NCI-H2107 (cell line): ENCODE data around the gene FSCN2.
A peak's percentile ranks its signal among the peaks of the same experiment; 100 is the strongest.

Experiments used
- DNase-seq: peaks from one replicate; lab custom pipeline; 2025; lab: John Stamatoyannopoulos, UW

Gene FSCN2

DNA sequence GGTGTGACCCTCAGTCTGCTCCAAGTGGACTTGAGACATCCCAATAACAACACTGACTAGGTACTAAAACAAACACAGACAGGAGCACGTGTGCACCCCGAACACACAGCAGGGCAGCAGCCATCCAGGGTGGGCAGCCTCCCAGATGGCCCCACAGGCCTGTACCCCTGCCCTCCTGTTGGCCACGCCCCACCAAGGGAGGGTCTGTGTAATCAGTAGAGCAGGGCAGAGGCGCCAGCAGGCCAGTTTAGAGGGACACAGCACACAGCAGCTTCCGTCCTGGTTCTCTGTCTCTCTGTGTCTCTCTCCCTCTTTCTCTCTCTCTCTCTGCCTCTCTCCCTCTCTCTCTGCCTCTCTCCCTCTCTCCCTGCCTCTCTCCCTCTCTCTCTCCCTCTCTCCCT, 37.0 kb upstream of the FSCN2 start:
- DNase-seq = no peak

- DNase-seq = no peak
Observed at GRCh38 chr17:81491761-81492160, 36.4 kb upstream of the FSCN2 start.

- DNase-seq = no peak
Observed at GRCh38 chr17:81492202-81492601, 36.0 kb upstream of the FSCN2 start.

- DNase-seq = no peak
Observed at GRCh38 chr17:81492706-81493105, 35.5 kb upstream of the FSCN2 start.

- no peak for DNase-seq
Observed at GRCh38 chr17:81493198-81494038, 34.8 kb upstream of the FSCN2 start.

- DNase-seq = no peak
Observed at GRCh38 chr17:81494626-81495377, 33.4 kb upstream of the FSCN2 start.

DNA sequence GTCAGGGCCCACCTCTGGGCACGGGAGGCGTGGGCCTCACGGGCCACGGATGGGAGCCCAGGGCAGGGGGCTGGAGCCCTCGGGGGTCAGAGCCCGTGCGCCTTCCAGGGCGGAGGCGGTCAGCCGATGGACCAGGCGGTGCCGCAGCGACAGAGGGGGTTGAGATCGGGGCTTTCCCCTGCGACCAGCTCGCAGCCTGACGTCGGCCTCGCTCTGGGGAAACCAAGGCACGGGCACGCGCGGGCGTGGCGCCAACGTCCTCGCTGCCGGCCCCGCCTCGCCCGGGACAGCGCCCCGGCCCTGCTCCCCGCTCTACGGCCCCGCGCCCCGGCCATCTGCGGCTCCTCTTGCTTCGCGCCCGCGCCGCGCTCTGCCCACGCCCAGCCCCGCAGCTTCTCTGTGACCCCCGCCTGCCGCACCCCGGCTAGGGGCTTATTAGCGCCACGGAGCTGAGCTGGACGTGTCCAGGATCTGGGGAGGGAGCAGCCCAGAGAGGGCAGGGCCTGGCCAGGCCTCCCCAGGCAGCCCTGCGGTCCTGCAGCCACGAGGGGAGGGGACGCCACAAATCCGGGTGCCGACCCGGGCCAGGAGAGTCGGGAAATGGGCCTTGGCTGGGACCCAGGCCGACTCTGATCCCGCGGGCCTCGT, 29.1 kb upstream of the FSCN2 start:
- DNase-seq = no peak

DNA sequence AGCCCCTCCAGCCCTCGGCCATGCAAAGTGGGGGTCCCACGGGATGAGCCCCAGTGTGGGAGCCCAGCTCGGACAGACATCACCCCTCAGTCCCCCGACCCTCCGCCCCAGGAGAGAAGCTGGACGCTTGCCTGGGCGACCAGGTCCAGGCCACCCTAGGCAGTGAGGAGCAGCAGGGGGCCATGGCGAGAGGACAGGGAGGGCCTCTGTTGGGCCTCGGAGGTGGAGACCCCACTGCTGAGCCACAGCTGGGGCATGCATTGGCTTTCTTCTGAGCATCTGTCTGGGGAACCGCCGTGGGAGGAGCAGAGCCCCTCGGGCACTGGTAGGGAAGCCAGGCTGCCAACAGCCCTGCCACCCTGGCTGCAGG, 28.6 kb upstream of the FSCN2 start:
- no peak for DNase-seq

DNA sequence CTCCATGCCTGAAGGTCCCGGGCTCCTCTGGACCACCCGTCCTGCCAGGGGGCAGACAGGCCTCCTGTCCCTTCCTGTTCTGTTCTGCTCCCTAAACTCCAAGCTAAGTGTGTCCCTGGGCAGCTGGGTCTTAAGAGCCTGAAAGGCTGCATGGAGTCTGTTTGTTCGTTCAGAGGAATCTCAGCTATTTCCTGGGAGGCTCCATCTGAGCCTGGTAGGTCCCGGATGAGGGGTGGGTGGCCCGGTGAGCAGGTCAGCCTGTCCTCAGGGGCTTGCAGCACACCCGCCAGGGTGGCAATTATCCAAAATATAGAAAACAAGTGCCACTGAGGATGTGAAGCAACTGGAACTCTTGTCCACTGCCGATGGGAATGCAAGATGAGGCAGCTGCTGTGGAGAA, 28.1 kb upstream of the FSCN2 start:
- DNase-seq = no peak

DNA sequence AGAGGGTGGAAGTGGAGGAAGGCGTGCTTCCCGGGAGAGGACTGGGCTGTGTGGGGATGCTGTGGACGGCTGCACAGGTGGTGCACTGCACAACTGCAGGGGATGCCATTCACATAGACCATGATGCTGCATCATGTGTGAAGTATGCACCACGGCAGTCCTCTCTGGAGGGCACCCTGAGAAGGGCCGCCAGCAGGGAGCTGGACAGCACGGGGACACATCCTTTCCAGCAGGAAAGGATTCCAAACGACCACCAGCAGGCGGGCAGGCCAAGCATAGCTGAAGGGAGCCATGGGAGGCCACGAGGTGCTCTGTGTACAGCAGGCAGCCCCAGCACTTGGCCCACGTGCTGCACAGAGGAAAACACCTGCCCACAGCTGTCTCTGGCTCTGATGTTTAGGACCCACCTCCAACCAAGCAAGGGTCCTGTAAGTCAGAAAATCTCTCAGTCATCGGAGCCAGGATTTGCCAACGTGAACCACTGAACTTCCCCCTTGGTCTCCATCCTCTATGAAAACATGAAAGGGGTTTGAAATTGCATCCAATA, 25.6 kb upstream of the FSCN2 start:
- DNase-seq = no peak

GRCh38 chr17:81503619-81504018, 24.6 kb upstream of the FSCN2 start:
- no peak for DNase-seq

- no peak for DNase-seq
Observed at GRCh38 chr17:81508639-81509206, 19.5 kb upstream of the FSCN2 start.

- no peak for DNase-seq
Observed at GRCh38 chr17:81509207-81509971, 18.8 kb upstream of the FSCN2 start.

DNA sequence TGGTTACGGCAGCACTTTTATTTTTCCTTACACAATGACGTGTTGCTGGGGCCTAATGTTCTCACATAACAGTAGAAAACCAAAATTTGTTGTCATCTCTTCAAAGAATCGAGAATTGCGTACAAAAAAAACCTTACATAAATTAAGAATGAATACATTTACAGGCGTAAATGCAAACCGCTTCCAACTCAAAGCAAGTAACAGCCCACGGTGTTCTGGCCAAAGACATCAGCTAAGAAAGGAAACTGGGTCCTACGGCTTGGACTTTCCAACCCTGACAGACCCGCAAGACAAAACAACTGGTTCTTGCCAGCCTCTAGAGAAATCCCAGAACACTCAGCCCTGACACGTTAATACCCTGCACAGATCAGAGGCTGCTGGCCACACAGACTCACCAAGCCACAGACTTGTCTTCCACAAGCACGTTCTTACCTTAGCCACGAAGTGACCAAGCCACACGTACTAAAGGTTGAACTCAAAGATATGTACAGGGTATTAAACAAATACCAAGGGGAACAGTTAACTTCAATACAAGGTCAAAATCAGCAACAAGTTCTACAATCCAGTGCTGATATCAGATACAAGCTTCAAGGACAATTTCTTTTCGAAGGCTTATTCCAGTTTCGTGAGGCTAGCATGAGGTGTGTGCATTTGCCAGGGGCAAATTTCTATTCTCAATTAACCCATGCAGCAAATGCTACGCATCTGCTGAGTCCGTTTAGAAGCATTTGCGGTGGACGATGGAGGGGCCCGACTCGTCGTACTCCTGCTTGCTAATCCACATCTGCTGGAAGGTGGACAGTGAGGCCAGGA, 18.0 kb upstream of the FSCN2 start:
- DNase-seq = no peak

GRCh38 chr17:81510785-81511553, 17.2 kb upstream of the FSCN2 start:
- DNase-seq = no peak

DNA sequence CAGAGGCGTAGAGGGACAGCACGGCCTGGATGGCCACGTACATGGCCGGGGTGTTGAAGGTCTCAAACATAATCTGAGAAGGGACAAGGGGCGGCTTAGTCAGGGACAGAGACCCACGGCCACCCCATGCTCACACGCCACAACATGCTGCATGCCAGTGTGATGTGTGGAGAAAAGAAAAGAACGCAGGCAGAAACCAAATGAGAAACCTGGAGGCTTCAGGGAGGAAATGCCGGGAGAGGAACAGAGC, 16.7 kb upstream of the FSCN2 start:
- no peak for DNase-seq

DNA sequence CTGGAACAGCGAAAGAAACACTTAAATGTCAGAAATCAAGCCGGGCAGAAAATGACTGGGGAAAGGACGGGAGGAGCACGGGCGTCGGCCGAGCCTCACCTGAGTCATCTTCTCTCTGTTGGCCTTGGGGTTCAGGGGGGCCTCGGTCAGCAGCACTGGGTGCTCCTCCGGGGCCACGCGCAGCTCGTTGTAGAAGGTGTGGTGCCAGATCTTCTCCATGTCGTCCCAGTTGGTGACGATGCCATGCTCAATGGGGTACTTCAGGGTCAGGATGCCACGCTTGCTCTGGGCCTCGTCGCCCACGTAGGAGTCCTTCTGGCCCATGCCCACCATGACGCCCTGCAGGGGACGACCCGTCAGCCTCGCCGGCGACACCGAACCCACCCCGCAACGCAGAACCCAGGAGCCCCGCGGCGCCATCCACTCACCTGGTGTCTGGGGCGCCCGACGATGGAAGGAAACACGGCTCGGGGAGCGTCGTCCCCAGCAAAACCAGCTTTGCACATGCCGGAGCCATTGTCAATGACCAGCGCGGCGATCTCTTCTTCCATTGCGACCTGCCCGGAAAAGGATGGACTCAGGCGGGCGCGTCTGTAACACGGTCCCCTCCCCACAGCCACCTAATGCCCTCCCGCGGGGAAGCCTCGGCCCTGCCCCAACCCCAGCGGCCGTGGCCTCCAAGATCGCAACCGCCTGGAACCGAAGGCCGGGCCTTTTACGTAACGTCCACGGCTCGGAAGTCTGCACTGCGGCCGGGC, 16.2 kb upstream of the FSCN2 start:
- no peak for DNase-seq

DNA sequence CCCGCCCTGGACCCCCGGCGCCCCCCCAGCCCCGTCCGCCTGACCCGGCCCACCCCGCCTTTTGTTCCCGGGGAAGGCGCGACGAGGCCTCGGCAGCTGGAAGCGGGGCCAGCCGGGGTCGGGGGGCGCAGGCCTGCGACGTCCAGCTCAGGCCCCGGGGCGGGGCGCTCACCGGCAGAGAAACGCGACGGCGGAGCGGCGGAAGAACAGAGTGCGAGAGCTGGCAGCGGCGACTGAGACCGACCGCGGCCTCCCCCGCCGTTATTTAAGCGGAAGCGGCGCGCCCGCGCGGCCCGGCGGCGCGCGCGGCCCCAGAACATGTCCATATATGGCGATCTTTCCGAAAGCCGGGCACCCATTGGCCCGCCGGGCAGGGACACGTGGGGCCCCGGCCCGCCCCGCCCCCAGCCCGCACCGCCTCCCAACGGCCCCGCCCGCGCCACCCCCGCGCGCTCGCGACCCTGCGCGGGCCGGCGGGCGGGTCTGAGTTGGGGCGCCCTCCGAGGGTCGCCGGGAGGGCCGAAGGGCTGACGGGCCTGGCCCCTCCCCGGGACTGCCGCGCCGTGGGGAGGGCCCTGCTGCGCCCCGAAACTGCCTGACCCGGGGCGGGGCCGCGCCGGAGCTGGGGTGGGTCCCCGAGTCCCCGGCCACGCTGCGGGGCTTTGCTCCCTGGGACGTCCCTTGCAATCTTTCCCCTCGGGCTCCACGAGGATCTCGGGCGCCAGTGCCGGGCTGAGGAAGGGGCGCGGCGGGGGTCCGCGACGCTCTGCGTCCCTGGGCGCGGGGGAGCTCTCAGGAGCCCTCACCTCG, 15.4 kb upstream of the FSCN2 start, which contains the start of gene ACTG1:
Gene ACTG1, minus strand, starts transcription at position 238 of the 810 bp plus-strand sequence. CDS start 445 bp downstream, outside the sequence.
- DNase-seq = peak; percentile 79

GRCh38 chr17:81513372-81513752, 14.8 kb upstream of the FSCN2 start:
- no peak for DNase-seq
